Measurements from ENCODE around the gene TCERG1L.

TCERG1L gene

DNA sequence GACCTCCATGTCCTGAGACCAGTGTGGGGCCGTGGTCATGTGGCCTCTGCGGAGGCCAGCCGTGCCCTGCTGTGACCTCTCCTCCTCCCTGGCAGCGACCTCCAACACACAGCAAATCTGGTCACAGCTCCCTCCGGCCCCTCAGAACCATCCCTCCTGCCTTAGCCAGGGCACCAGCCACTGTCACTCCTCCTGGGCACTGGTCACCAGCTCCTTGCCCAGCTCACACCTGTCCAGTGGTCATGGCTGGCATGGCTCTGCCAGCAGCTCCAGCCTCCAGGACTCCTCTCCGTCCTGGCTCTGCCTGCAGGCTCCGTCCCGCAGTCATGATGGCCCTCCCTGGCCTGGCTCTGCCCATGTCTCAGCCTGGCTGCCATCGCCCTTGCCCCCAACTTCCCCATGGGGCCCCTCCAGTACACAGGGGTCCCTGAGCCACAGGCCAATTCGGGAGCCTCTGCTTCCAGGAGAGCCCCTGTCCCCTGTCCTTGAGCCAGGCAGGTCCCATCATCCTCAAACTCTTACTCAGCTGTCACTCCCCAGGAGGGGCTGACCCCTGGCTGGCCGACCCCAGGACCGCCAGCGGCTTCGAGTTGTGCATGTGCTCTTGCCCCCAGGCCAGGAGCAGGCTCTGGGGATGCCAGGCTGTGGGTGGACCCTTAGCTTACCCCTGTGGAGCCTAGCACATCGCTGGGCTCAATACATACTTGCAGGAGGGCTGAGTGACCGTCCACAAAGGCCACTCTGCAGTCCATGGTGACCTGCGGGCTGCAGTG, 92.5 kb downstream of the TCERG1L start:
- Histone ChIP-seq H3K4me3 (no peak overlapping the region), H3K27ac (no peak overlapping the region)
- DNase-seq (ENCODE audit: low spot score): no peak
- TF ChIP-seq, protein P1, sequence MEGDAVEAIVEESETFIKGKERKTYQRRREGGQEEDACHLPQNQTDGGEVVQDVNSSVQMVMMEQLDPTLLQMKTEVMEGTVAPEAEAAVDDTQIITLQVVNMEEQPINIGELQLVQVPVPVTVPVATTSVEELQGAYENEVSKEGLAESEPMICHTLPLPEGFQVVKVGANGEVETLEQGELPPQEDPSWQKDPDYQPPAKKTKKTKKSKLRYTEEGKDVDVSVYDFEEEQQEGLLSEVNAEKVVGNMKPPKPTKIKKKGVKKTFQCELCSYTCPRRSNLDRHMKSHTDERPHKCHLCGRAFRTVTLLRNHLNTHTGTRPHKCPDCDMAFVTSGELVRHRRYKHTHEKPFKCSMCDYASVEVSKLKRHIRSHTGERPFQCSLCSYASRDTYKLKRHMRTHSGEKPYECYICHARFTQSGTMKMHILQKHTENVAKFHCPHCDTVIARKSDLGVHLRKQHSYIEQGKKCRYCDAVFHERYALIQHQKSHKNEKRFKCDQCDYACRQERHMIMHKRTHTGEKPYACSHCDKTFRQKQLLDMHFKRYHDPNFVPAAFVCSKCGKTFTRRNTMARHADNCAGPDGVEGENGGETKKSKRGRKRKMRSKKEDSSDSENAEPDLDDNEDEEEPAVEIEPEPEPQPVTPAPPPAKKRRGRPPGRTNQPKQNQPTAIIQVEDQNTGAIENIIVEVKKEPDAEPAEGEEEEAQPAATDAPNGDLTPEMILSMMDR (IDR thresholded peaks at IDR 0.05): no peak

DNA sequence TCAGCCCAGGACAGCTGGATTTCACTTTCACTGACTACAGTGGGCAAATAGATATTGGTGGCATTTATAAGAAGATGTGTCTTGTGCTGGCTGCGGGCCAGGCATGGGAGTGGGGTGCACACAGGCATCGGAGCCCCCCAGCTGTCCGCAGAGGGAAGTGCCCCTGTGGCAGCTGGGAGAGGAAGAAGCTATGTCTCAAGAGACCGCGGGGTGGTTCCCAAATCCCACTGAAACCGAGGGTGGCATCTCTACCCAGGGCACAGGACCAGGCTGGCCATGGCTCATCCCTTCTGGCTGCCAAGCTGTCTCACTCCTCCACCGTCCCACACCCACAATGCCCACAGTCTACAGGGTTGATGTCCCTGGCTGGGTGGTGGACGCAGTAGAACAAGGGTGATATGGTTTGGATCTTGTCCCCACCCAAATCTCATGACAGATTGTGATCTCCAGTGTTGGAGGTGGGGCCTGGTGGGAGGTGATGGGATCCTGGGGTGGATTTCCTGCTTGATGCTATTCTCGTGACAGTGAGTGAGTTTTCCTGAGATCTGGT, 94.8 kb downstream of the TCERG1L start:
- TF ChIP-seq, protein P1 (IDR thresholded peaks at IDR 0.05): no peak
- no peak overlapping the region for H3K4me3 ChIP-seq
- H3K27ac ChIP-seq: no peak overlapping the region
- DNase-seq (ENCODE audit: low spot score): no peak

DNA sequence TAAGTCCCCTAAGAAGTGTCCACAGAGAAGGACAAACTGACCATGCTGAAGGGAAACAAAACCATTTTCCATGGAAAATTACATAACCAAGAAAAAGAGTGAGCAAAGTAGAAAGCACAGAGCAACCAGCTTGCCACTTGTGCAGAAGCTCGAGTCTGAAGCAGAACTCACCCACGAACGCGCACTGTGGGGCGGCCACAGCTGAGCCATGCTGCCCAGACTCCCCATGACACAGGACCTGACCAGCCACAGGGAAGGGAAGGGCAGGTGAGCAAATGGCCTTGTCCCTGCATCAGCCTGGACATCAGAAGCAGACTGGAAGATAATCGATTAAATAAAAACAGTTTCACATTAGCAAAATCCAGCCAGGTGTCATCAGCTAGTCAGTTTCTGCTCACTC, 95.7 kb downstream of the TCERG1L start:
- DNase-seq (ENCODE audit: low spot score): no peak
- Histone ChIP-seq H3K27ac (no peak overlapping the region), H3K4me3 (no peak overlapping the region)
- TF ChIP-seq, protein P1 (IDR thresholded peaks at IDR 0.05): no peak

DNA sequence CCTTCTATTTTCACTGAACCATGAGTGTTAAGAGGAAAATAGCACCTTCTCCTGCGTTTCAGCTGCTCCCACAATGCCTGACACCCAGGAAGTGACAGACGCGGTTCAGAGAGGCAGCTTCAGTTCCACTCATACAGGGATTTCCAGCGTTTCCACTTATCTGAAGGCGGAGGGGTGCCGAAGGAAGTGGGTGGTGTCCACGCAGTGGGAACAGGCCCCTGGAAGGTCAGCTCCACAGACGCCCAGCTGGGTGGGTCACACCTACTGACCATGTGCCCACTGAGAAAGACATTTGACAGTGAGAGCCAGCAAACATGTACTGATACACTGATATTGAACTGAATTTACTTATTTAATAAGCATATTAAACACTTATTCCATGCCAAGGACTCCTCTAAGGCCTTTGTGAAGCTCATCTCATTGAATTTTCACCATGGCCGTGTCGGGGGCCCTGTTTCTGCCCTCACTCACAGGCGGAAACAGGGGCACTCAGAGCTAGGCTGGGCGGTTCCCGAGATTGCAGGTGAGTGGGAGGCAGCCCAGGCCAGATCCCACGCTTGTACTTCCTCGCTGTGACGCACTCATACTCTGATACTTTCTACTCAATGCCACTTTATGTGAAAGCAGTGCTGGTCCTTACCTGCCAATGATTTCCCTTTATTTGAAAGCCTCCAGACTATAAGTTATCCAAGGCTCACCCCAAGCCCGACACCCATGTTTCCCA, 96.8 kb downstream of the TCERG1L start:
- peak; percentile 43 for DNase-seq (ENCODE audit: low spot score)
- Histone ChIP-seq H3K27ac (no peak overlapping the region), H3K4me3 (no peak overlapping the region)
- TF ChIP-seq, protein P1 (IDR thresholded peaks at IDR 0.05): no peak

DNA sequence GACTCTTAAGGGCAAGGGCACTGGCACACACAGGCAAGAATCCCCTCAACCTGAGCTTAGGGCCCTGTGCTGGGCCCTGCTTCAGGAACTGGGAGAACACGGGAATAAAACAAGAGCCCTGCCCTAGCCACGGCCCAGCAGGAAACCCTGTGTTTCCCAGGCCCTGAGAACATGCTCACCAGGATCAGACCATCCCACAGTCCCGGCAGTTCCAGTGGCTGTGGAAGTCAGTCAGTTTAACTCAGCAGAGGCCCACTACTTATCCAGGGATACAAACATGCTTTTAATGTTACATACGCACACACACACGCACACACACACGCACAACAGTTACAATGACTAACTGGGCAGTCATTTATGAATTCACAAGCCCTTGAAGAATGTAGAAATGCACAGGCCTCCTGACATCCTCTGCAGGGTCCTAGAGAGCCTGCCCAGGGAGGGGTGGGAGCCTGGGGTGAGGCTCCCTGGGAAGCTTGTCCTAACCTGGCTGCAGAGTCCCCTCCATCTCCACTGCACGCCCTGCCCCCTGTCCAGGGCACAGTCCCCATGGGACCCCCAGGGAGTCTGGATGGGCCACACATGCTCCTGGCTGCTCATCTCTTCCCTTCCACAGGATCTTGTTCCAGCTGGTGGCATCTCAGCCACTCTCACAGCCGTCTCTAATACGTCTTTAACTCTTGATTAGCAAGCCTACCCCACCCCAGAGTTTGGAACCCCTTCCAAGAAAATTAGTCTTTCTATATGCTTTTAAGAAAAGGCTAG, 97.6 kb downstream of the TCERG1L start:
- Histone ChIP-seq H3K27ac (no peak overlapping the region), H3K4me3 (no peak overlapping the region)
- DNase-seq (ENCODE audit: low spot score): peak; percentile 35
- TF ChIP-seq, protein P1 (IDR thresholded peaks at IDR 0.05): no peak

DNA sequence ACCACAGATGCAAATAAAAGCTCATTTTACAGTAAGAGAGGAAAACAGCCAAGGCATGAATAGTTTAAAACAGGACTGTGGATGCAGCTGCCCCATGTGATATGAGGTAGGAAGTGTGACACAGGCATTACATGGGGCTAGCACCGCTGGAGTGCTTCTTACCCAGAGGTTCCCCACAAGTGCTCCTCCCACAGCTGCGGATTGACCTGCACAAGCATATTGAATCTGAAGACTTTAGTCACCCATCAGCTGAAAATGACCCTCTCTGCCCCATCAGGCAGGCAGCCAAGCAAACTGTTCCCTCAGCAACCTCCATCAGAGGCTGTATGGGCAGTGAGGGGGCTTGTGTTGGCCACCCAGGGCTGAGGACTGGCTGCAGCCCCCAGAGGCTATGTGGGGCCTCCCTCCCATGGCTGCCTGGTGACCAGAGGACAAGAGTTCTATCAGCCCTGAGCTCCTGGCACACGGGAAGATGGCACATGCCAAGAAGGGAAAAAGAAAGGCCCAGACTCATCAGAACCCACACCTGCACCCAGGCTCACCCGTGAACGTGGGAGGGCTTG, 98.7 kb downstream of the TCERG1L start:
- Histone ChIP-seq H3K27ac (no peak overlapping the region), H3K4me3 (no peak overlapping the region)
- peak; percentile 43 for DNase-seq (ENCODE audit: low spot score)
- TF ChIP-seq, protein P1 (IDR thresholded peaks at IDR 0.05): no peak

All from coronary artery (tissue), 2 donors.